B cell (primary cell): Measurements from ENCODE around the gene ZFP57. TPM values are rescaled to one million over a fixed set of nuclear protein-coding genes. Genes with fewer than 3 reads are reported as not detected.

Experiments
- ATAC-seq: fragments of 200-7000 bp; cut with Tn5 transposase; one replicate; pipeline ENCODE4 v1.10.0; 2021; ENCODE audit warnings: low read depth, mild to moderate bottlenecking, moderate number of reproducible peaks, moderate library complexity
- CTCF ChIA-PET: fragments of 350-600 bp; sonication (Branson Sonifier 250); formaldehyde crosslinking; loops from one replicate; lab custom pipeline; 2021; ENCODE audit warnings: antibody characterized with exemption, inconsistent platforms; lab: Charles Lee
- POLR2A ChIA-PET: fragments of 350-600 bp; sonication (Branson Sonifier 250); formaldehyde crosslinking; loops from one replicate; lab custom pipeline; 2021; ENCODE audit warnings: antibody characterized with exemption; lab: Charles Lee
- DNase-seq: peaks from one replicate; pipeline ENCODE4 v3.0.0; 2013
- H2AFZ ChIP-seq: 2 replicates; pipeline ENCODE4 v1.6.1; 2012; ENCODE audit warnings: mild to moderate bottlenecking, low read depth, low read length; ENCODE audit not compliant: insufficient read depth, poor library complexity, severe bottlenecking
- H3K27ac ChIP-seq, 2 donors: 1 replicate in 1 of 2; 2 replicates in 1 of 2; pipeline ENCODE4 v1.5.1; 2012 to 2013; ENCODE audit warnings: low read length in 2 of 2, mild to moderate bottlenecking in 2 of 2, moderate library complexity in 1 of 2
- H3K27me3 ChIP-seq, 4 experiments: fragments of 200-600 bp in 1 of 4; sonication (generic) in 1 of 4; replicated peaks in 1 of 4; 1 replicate in 2 of 4; 2 replicates in 2 of 4; pipeline versions ENCODE4 v1.6.1 to v1.7.0; 2013 to 2016; ENCODE audit warnings: low read length in 3 of 4, mild to moderate bottlenecking in 2 of 4, mixed read lengths in 1 of 4, moderate library complexity in 1 of 4; ENCODE audit not compliant: insufficient read depth in 4 of 4, control insufficient read depth in 3 of 4; ENCODE audit errors: control extremely low read depth in 1 of 4
- H3K36me3 ChIP-seq, 2 experiments: replicated peaks in 1 of 2; 1 replicate in 1 of 2; 2 replicates in 1 of 2; pipeline versions ENCODE4 v1.6.1 to v1.7.1; 2013; ENCODE audit warnings: low read length in 1 of 2; ENCODE audit not compliant: insufficient read depth in 2 of 2, control insufficient read depth in 1 of 2; ENCODE audit errors: control extremely low read depth in 1 of 2, extremely low read depth in 1 of 2
- H3K4me1 ChIP-seq, 2 donors: fragments of 200-600 bp in 1 of 2; sonication (generic) in 1 of 2; 1 replicate in 1 of 2; 2 replicates in 1 of 2; pipeline versions ENCODE4 v1.5.1 to v1.6.1; 2013 to 2017; ENCODE audit warnings: low read length in 2 of 2; ENCODE audit not compliant: control insufficient read depth in 2 of 2, insufficient read depth in 2 of 2
- H3K4me2 ChIP-seq: replicated peaks from 2 replicates; pipeline ENCODE3; 2012; ENCODE audit warnings: mild to moderate bottlenecking, low read depth, low read length; ENCODE audit not compliant: poor library complexity, severe bottlenecking
- H3K4me3 ChIP-seq, 5 experiments: fragments of 200-600 bp in 1 of 5; sonication (generic) in 1 of 5; 1 replicate in 3 of 5; 2 replicates in 2 of 5; pipeline versions ENCODE4 v1.5.1 to v1.7.0; 2011 to 2016; ENCODE audit warnings: low read length in 4 of 5, mild to moderate bottlenecking in 4 of 5, low read depth in 2 of 5, control low read depth in 1 of 5, moderate library complexity in 1 of 5; ENCODE audit not compliant: insufficient read depth in 1 of 5; ENCODE audit errors: control extremely low read depth in 1 of 5, extremely low read depth in 1 of 5
- H3K79me2 ChIP-seq: fragments of 200-600 bp; sonication (generic); one replicate; pipeline ENCODE4 v1.6.0; 2016; ENCODE audit warnings: low read length; ENCODE audit not compliant: control insufficient read depth, insufficient read depth
- H3K9ac ChIP-seq: fragments of 200-600 bp; sonication (generic); 2 replicates; pipeline ENCODE4 v1.6.1; 2017; ENCODE audit warnings: mild to moderate bottlenecking, low read length, moderate library complexity
- H3K9me3 ChIP-seq, 3 donors: one replicate each; pipeline versions ENCODE4 v1.6.1 to v1.7.1; 2013; ENCODE audit warnings: low read length in 2 of 3; ENCODE audit not compliant: control insufficient read depth in 2 of 3, insufficient read depth in 1 of 3; ENCODE audit errors: control extremely low read depth in 1 of 3
- H4K20me1 ChIP-seq: 2 replicates; pipeline ENCODE4 v1.6.0; 2012; ENCODE audit warnings: mild to moderate bottlenecking, low read length; ENCODE audit not compliant: insufficient read depth, control insufficient read depth, poor library complexity, severe bottlenecking
- H3K27ac Mint-ChIP-seq: one replicate; pipeline ENCODE4 v1.8.0; 2021; ENCODE audit warnings: mixed read lengths
- H3K27me3 Mint-ChIP-seq: one replicate; pipeline ENCODE4 v1.8.0; 2021; ENCODE audit warnings: mixed read lengths
- H3K4me1 Mint-ChIP-seq: one replicate; pipeline ENCODE4 v1.8.0; 2021; ENCODE audit warnings: mixed read lengths
- H3K4me3 Mint-ChIP-seq: one replicate; pipeline ENCODE4 v1.8.0; 2021; ENCODE audit warnings: mixed read lengths
- H3K9me3 Mint-ChIP-seq: one replicate; pipeline ENCODE4 v1.8.0; 2022; ENCODE audit warnings: mixed read lengths; ENCODE audit not compliant: insufficient read depth
- CTCF ChIP-seq: fragments of 200-600 bp; IDR thresholded peaks from one replicate; pipeline ENCODE4 v1.8.0; 2022; ENCODE audit warnings: antibody characterized with exemption, mild to moderate bottlenecking
- EZH2 ChIP-seq: IDR thresholded peaks from 2 replicates; pipeline ENCODE4 v1.6.1; 2012; ENCODE audit warnings: borderline replicate concordance, low read depth, mild to moderate bottlenecking, moderate library complexity, low read length; ENCODE audit not compliant: insufficient read depth, poor library complexity, severe bottlenecking
- WGBS: methylation state at CpG from one replicate; pipeline ENCODE4 v1.1.5; 2013; ENCODE audit warnings: missing lambda C conversion rate; ENCODE audit not compliant: insufficient coverage; 5-methylcytosine and 5-hydroxymethylcytosine counted together
- intact Hi-C: fragments of 100-400 bp; cut with micrococcal nuclease; formaldehyde crosslinking; loops from one replicate; pipeline ENCODE4 v1.10.0; 2022
- polyA plus RNA-seq: library from polyadenylated mRNA; depleted of rRNA; stranded (reverse); fragments of >200 nt; gene quantifications from 2 replicates; pipeline ENCODE4 v1.2.3, GENCODE V29; 2012
- total RNA-seq, 2 donors: library from RNA; stranded (reverse); fragments of 120-200 nt in 1 of 2; gene quantifications; 1 replicate in 1 of 2; 2 replicates in 1 of 2; pipeline versions ENCODE4 v1.2.3 to v1.2.4, GENCODE V29; 2013 to 2022

The ZFP57 gene
- total and polyA plus RNA-seq, 2 donors (not counting 1 experiment from before 2014, with no cell fraction given): 0.39 to 5.0 TPM

- H3K4me1 ChIP-seq: peaks cover 29 to 43% of the 10 kb centered on the region in 2 donors
- peak; percentile 33 for DNase-seq
- H4K20me1 ChIP-seq: peaks cover 48% of the 10 kb centered on the region
- WGBS: 91% methylated on average over 10 of the region's 11 CpGs
- no peak for ATAC-seq
- H3K4me3 ChIP-seq: peak overlapping the region in 4 of 5 experiments; percentile 90 to 100 (median 100)
- peaks cover 0 to 43% of the 10 kb centered on the region in 2 experiments for H3K36me3 ChIP-seq
- H3K79me2 ChIP-seq: peaks cover 48% of the 10 kb centered on the region
- H3K27ac ChIP-seq: peak overlapping the region; percentile 99 to 100
- peak overlapping the region; percentile 95 for H3K4me2 ChIP-seq
- no peaks in the 10 kb centered on the region for H3K27me3 Mint-ChIP-seq
- peak overlapping the region; percentile 100 for H3K9ac ChIP-seq
- no peak overlapping the region for H2AFZ ChIP-seq
- peaks cover 68% of the 10 kb centered on the region for H3K4me1 Mint-ChIP-seq
- no peaks in the 10 kb centered on the region for H3K9me3 ChIP-seq
- H3K9me3 Mint-ChIP-seq: no peaks in the 10 kb centered on the region
- peak overlapping the region; percentile 96 for H3K4me3 Mint-ChIP-seq
- no peaks in the 10 kb centered on the region for H3K27me3 ChIP-seq
- peak overlapping the region; percentile 98 for H3K27ac Mint-ChIP-seq
- POLR2A ChIA-PET: interaction anchor here (1.0 to 1.5 kb wide), 3 partner anchors 9 to 335 kb away, joined by 3 to 6 read pairs (median 6); partner anchors contain the start of gene POLR1H
- CTCF ChIA-PET: interaction anchor here (1.4 to 3.9 kb wide), 5 partner anchors 11 to 72 kb away, joined by 5 to 41 read pairs (median 11); no protein-coding TSS in a partner anchor
- no peak for TF ChIP-seq EZH2
- TF ChIP-seq CTCF: no peak
- intact Hi-C loops: loop anchor here (5.0 kb wide), 4 partner anchors 73 to 342 kb away; partner anchors contain the start of genes HLA-A and PPP1R11
These were observed 44.3 kb upstream of the ZFP57 start for GRCh38 chr6:29724937-29725869.
